HTERT RPE-1 (cell line): ENCODE results near the gene FCER2.

Source experiments
- in situ Hi-C: fragments of 300-500 bp; cut with MboI; formaldehyde crosslinking; loops from 4 replicates; pipeline ENCODE4 v1.14.3; 2020; ENCODE audit warnings: low sequenced_read_pairs

The FCER2 gene

DNA sequence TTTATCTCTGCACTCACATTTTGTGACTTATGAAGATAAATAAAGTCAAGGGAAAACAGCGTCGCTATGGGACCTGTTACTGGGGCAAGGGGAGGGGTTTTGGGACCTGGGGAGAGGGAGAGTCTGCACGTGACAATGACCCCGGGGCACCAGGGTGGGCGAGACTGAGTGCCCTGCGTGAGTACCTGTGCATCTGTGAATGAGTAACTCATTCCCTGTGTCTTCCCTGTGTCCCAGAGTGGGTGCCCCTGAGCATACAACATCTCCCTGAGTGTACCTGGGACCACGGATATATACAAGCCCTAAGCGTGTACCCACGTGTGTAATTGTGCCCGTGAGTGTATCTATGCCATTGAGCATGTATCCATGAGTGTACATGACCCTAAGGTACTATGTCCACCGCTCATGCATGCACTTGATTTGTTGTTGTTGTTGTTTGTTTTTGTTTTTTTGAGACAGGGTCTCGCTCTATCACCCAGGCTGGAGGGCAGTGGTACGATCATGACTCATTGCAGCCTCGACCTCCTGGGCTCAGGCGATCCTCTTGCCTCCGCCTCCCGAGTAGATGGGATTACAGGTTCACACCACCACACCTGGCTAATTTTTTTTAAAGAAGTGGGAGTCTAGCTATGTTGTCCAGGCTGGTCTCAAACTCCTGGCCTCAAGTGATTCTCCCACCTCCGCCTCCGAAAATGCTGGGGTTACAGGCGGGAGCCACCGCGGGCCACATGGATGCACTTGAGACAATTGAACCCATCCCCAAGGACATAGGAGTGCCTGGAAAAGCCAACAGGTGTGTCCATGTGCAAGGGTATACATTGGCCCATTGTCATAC is 21.9 kb downstream of the FCER2 start:
- in situ Hi-C loops: no loop called here

- in situ Hi-C loops: no loop called here
Observed at GRCh38 chr19:7678971-7679751, 22.8 kb downstream of the FCER2 start.

GRCh38 chr19:7677669-7678311 is 24.1 kb downstream of the FCER2 start:
- in situ Hi-C loops: no loop called here

- in situ Hi-C loops: no loop called here
Observed at GRCh38 chr19:7676854-7677253, 25.1 kb downstream of the FCER2 start, which contains the start of gene MCEMP1. TSS of gene MCEMP1 (plus strand) at chr19:7677090. CDS start at chr19:7677121, 31 bp downstream.

DNA sequence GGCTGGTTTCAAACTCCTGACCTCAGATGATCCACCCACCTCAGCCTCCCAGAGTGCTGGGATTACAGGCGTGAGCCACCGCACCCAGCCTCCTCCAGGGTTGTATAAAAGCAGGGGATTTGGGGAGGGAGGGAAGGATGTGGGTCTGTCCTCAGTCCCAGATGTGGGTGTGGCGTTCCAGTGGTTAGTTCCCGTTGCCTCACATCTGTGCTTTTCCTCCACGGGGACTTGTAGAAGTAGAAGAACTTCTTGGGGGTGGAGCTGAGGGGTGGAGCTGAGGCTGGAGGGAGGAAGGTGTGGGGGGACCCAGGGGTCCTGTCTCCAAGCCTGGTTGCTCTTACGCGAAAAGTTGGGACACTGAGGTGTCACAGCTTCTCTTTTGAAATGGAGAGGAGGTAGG is 25.6 kb downstream of the FCER2 start:
- in situ Hi-C loops: no loop called here

DNA sequence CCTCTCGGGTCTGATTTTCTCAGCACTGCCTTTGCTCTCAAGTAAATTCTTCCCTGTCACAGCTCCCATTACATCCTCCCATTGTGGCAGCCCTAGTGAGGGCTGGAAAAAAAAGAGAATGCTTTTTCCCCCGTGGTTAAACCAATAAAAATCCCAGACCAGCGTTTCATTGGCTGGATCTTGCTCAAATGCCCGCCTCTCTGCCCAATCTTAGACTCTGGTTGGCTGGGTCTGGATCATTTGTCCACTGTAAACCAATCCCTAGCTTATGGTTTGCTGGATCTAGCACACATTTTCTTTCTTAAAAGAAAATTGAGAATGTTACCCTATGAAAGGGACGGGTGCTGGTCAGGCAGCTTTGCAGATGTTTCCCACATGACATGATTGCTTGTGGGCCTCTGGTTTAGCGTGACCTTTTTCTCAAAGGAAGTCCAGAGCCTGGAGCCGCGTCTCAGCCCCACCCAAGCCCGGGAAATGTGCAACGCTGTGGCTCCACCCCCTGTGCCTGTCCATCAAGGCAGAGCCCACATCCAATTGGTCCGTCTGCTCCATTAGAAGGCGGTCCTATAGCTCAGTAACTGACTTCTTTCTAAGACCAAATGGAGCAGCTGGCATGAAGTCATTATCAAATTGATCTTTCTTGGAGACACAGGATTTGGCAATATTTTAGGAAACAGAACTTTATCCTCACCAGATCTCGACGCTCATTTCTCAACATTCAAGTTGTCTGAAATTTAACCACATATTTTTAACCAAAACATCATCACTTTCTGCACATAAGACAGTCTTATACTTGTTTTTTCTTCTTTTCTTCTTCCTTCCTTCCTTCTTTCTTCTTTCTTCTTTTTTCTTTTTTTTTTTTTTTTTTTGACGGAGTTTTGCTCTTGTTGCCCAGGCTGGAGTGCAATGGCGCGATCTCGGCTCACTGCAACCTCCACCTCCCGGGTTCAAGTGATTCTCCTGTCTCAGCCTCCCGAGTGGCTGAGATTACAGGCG is 27.6 kb downstream of the FCER2 start:
- in situ Hi-C loops: no loop called here

DNA sequence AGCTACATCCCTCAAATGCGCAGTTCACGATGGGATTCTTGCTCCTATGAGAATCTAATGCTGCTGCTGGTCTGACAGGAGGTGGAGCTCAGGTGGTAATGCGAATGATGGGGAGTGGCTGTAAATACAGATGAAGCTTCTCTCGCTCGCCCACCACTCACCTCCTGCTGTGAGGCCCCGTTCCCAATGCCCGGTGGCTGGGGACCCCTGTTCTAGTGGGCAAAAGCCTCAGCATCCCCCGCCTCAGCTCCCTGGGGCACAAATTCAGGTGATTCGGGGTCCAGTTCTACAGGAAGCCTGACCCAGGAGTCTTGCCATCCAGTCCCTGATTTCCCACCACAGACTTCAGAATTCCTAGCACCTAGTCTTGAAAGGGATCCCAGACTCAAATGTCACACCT is 29.4 kb downstream of the FCER2 start:
- in situ Hi-C loops: no loop called here

- in situ Hi-C loops: no loop called here
Observed at GRCh38 chr19:7670790-7671189, 31.1 kb downstream of the FCER2 start.

DNA sequence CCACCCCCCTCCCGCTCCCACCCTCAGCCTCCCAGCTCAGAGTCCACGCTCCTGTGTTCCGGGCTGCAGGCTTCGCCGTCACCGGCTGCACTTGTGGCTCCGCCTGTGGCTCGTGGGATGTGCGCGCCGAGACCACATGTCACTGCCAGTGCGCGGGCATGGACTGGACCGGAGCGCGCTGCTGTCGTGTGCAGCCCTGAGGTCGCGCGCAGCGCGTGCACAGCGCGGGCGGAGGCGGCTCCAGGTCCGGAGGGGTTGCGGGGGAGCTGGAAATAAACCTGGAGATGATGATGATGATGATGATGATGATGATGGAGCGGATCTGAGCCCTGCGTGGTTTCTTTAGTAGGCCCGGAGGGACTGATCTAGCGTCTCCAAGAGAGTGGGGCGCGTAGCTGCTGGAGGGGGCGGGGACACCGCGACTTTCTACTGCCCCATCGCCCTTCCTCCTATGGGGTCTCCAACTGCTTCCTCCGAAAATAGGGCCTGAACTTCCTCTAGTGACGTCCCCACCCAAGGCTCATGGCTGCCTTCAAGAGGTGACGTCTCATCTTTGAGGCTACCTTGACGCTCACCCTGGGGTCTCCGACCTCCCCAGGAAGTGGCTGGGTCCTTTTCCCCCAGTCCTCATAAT is 31.7 kb downstream of the FCER2 start:
- in situ Hi-C loops: no loop called here

- in situ Hi-C loops: no loop called here
Observed at GRCh38 chr19:7669641-7670040, 32.3 kb downstream of the FCER2 start.

- in situ Hi-C loops: no loop called here
Observed at GRCh38 chr19:7668842-7669241, 33.1 kb downstream of the FCER2 start, which contains the start of gene RETN. TSS of gene RETN (plus strand) at chr19:7669049. CDS start at chr19:7669327, 278 bp downstream.

DNA sequence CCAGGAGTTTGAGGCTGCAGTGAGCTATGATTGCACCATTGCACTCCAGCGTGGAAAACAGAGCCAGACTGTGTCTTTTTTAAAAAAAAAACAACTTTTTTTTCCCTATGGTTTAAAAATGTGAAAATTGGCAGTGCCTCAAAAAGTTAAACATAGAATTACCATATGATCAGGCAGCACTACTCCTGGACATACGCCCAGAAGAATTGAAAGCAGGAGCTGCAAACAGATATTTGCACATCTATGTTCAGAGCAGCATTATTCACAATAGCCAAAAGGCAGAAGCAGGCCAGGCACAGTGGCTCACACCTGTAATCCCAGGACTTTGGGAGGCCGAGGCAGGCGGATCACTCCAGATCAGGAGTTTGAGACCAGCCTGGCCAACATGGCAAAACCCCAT is 36.9 kb downstream of the FCER2 start:
- in situ Hi-C loops: no loop called here

DNA sequence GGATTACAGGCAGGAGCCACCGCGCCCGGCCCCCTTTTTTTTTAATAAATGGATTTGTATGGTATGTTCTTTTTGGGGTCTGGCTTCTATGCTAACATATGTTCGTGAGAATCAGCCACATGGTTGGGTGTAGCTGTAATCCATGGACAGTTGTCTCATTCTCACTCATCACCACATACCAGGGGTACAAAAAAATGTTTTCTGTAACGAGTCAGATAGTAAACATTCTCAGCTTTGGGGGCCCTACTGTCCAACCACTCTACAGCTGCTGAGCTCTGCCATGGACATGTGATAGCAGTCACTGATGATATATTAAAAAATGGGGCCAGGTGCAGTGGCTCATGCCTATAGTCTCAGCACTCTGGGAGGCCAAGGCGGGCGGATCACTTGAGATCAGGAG is 38.2 kb downstream of the FCER2 start:
- in situ Hi-C loops: no loop called here

DNA sequence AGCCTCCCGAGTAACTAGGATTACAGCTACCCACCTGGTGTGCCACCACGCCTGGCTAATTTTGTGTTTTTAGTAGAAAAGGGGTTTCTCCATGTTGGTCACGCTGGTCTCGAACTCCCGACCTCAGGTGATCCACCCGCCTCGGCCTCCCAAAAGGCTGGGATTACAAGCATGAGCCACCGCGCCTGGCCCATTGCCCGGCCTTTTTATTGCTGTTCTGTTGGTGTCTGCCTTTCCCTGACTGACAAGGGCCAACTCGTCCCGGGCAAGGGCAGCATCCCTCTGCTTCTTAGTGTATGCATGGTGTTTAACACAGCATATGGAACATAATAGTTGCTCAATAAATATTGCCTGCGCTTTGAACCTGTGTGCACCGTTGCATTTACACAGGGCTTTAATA is 39.3 kb downstream of the FCER2 start:
- in situ Hi-C loops: no loop called here

DNA sequence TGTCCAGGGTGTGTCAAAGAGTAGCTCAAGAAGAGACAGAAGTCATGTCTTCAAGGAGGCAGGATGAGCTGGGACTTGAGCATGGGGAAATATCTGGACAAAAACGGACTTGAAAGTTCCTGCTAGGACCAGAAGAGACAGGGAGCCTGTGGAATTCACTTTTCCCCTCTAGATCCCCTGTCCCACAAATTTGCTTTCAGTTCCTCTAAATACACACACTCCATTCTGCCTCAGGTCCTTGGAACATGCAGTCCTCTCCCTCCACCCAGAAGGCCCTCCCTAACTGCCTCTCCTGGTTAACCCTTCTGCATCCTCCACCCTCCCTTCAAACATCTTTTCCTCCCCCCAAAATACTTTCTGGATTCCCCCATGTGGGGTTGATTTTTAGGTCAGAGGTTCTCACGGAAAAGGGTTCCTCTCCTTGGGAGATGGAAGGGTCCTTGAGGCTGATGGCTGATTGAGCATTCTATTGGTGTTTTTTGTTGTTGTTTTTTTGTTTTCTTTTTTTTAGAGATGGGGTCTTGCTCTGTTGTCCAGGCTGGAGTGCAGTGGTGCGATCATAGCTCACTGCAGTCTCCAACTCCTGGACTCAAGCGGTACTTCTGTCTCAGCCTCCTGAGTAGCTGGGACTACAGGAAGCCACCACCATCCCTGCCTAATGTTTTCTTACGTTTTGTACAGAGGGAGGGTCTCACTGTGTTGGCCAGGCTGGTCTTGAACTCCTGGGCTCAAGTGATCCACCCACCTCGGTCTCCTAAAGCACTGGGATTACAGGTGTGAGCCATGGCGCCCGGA is 40.0 kb downstream of the FCER2 start:
- in situ Hi-C loops: no loop called here

DNA sequence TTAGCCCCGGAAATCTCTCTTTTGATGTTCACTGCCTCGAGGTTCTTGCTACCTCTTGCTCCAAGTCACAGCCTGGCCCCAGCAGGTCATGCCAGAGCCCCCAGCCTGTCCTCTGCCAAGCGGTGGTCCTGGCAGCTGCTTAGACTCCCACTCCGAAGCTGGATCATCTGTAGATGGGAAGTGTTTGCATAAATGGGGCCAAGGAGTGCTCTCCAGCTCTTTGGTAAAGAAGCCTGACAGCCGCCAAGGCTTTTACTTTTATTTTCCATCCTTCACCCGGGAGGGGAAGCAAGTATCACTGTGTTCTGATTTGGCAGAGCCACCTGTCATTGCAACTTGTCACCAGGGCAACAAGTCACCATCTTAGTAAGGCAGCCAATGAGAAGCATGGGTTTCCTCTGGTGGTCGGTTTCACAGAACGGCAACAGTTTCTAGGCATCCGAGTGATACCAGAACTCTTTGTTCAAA is 43.7 kb downstream of the FCER2 start:
- in situ Hi-C loops: no loop called here

DNA sequence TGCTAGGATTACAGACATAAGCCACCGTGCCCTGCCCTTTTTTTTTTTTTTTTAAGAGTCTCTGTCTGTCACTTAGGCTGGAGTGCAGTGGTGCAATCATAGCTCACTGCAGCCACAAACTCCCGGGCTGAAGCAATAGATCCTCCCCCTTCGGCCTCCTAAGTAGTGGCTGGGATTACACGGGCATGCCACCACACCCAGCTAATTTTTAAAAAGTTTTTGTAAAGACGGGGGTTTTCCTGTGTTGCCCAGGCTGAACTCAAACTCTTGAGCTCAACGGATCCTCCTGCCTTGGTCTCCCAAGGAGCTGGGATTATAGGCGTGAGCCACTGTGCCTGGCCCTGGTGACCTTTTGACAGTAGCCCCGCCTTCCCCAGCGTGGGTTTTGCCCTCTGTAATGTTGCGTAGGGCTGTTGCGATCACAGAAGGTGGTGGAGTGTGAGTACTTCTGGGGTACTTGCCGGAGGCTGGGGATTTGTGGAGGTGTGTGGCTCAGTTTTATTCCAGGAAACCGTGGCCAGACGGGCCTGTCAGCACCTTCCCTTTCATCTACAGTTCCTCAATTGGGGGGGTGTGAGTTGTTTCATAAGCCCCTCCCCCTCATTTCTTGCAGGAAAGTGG is 44.7 kb downstream of the FCER2 start:
- in situ Hi-C loops: no loop called here

GRCh38 chr19:7655581-7655980 is 46.4 kb downstream of the FCER2 start:
- in situ Hi-C loops: no loop called here
